Natural killer cell (primary cell): ENCODE measurements around the gene VGLL4. TPM values are rescaled to one million over a fixed set of nuclear protein-coding genes. Genes with fewer than 3 reads are reported as not detected.

Experiments used
- ATAC-seq, 3 donors: fragments of 150-1000 bp in 2 of 3; fragments of 200-7000 bp in 1 of 3; cut with Tn5 transposase; 1 replicate in 1 of 3; 2 replicates in 2 of 3; pipeline ENCODE4 v1.10.0; 2021; ENCODE audit warnings: mild to moderate bottlenecking in 2 of 3, moderate library complexity in 2 of 3
- DNase-seq, 2 donors: peaks; one replicate each; pipeline versions ENCODE4 v3.0.0 to v3.0.0-alpha.2; 2013 to 2021; ENCODE audit warnings: mixed read lengths in 1 of 2
- H3K27ac ChIP-seq: one replicate; pipeline ENCODE4 v1.5.1; 2013; ENCODE audit warnings: mild to moderate bottlenecking, low read length
- H3K27me3 ChIP-seq: one replicate; pipeline ENCODE4 v1.6.1; 2013; ENCODE audit warnings: low read length; ENCODE audit not compliant: control insufficient read depth, insufficient read depth
- H3K36me3 ChIP-seq: one replicate; pipeline ENCODE4 v1.6.1; 2013; ENCODE audit warnings: low read length; ENCODE audit not compliant: control insufficient read depth, insufficient read depth
- H3K4me1 ChIP-seq: one replicate; pipeline ENCODE4 v1.6.1; 2013; ENCODE audit warnings: low read length; ENCODE audit not compliant: control insufficient read depth, insufficient read depth
- H3K4me3 ChIP-seq: one replicate; pipeline ENCODE4 v1.5.1; 2013; ENCODE audit warnings: low read length
- H3K9me3 ChIP-seq: one replicate; pipeline ENCODE4 v1.6.1; 2013; ENCODE audit warnings: low read length; ENCODE audit not compliant: control insufficient read depth, insufficient read depth
- H3K27ac Mint-ChIP-seq, 2 donors: one replicate each; pipeline ENCODE4 v1.8.0; 2022; ENCODE audit warnings: mild to moderate bottlenecking in 2 of 2, mixed read lengths in 2 of 2, moderate library complexity in 1 of 2
- H3K27me3 Mint-ChIP-seq, 2 donors: one replicate each; pipeline ENCODE4 v1.8.0; 2022; ENCODE audit warnings: low read depth in 2 of 2, mixed read lengths in 2 of 2
- H3K36me3 Mint-ChIP-seq: one replicate; pipeline ENCODE4 v1.8.0; 2022; ENCODE audit warnings: mixed read lengths
- H3K4me1 Mint-ChIP-seq, 2 donors: one replicate each; pipeline ENCODE4 v1.8.0; 2022; ENCODE audit warnings: mixed read lengths in 2 of 2
- H3K4me3 Mint-ChIP-seq: one replicate; pipeline ENCODE4 v1.8.0; 2022; ENCODE audit warnings: mild to moderate bottlenecking, moderate library complexity, mixed read lengths
- H3K9me3 Mint-ChIP-seq, 2 donors: one replicate each; pipeline ENCODE4 v1.8.0; 2022; ENCODE audit warnings: mixed read lengths in 2 of 2
- WGBS: methylation state at CpG from one replicate; pipeline ENCODE4 v1.1.7; 2013; ENCODE audit warnings: missing lambda C conversion rate; ENCODE audit not compliant: insufficient coverage; 5-methylcytosine and 5-hydroxymethylcytosine counted together
- intact Hi-C: fragments of 100-400 bp; cut with micrococcal nuclease; formaldehyde crosslinking; loops from one replicate; pipeline ENCODE4 v1.14.2; 2022
- total RNA-seq, 4 donors: library from RNA; stranded (reverse); fragments of 120-200 nt in 1 of 4; gene quantifications; one replicate each; pipeline versions ENCODE4 v1.2.3 to v1.2.4, GENCODE V29; 2013 to 2022
- TF ChIP-seq, protein P1 (sequence below): fragments of 200-600 bp; IDR thresholded peaks from one replicate; pipeline ENCODE4 v1.8.0; 2022; ENCODE audit warnings: antibody characterized with exemption

VGLL4 gene
- total RNA-seq, 3 donors from 2014 or later (not counting 1 experiment from before 2014, with no cell fraction given) = 29.5 to 42.8 (median 34.6) TPM

GRCh38 chr3:11679964-11680363, 36.2 kb upstream of the VGLL4 start:
- DNase-seq (no peak), ATAC-seq (peak in 1 of 3 donors; percentile 39)
- 89% methylated on average over 5 of the region's 5 CpGs for WGBS
- no peaks in the 10 kb centered on the region for H3K9me3 ChIP-seq
- TF ChIP-seq, protein P1, sequence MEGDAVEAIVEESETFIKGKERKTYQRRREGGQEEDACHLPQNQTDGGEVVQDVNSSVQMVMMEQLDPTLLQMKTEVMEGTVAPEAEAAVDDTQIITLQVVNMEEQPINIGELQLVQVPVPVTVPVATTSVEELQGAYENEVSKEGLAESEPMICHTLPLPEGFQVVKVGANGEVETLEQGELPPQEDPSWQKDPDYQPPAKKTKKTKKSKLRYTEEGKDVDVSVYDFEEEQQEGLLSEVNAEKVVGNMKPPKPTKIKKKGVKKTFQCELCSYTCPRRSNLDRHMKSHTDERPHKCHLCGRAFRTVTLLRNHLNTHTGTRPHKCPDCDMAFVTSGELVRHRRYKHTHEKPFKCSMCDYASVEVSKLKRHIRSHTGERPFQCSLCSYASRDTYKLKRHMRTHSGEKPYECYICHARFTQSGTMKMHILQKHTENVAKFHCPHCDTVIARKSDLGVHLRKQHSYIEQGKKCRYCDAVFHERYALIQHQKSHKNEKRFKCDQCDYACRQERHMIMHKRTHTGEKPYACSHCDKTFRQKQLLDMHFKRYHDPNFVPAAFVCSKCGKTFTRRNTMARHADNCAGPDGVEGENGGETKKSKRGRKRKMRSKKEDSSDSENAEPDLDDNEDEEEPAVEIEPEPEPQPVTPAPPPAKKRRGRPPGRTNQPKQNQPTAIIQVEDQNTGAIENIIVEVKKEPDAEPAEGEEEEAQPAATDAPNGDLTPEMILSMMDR = no peak
- H3K27me3 ChIP-seq = no peaks in the 10 kb centered on the region
- H3K4me1 ChIP-seq = no peaks in the 10 kb centered on the region
- no peaks in the 10 kb centered on the region for H3K36me3 Mint-ChIP-seq
- no peak overlapping the region for H3K4me3 ChIP-seq
- H3K27ac Mint-ChIP-seq = no peak overlapping the region
- no peaks in the 10 kb centered on the region for H3K36me3 ChIP-seq
- no peak overlapping the region for H3K27ac ChIP-seq
- H3K9me3 Mint-ChIP-seq = no peaks in the 10 kb centered on the region
- intact Hi-C loops = no loop called here
- H3K27me3 Mint-ChIP-seq = no peaks in the 10 kb centered on the region
- no peaks in the 10 kb centered on the region for H3K4me1 Mint-ChIP-seq
- H3K4me3 Mint-ChIP-seq = no peak overlapping the region

DNA sequence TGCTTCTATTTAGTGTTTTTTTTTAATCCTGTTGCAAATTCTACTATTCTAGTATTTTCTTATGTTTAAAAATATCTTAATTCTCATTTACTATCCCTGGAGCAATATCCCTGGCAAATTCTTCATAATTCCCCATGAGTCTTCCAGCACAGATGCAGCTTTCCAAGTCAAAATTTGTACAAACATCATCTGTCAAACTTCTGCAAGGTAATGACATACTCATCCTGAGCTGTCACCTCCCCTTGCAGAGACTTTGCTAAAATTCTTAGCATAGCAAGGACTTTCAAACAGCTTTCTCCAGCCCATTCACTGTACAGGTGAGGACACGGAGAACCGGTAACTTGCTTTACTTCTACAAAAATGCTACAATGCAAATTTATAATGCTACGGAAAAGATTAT, 28.6 kb upstream of the VGLL4 start:
- no peaks in the 10 kb centered on the region for H3K9me3 Mint-ChIP-seq
- H3K36me3 ChIP-seq = no peaks in the 10 kb centered on the region
- DNase-seq (no peak), ATAC-seq (no peak)
- 82% methylated on average over 3 of the region's 3 CpGs for WGBS
- no peaks in the 10 kb centered on the region for H3K4me1 Mint-ChIP-seq
- H3K4me3 Mint-ChIP-seq = no peak overlapping the region
- no peaks in the 10 kb centered on the region for H3K27me3 ChIP-seq
- intact Hi-C loops = no loop called here
- TF ChIP-seq, protein P1 = no peak
- H3K27ac ChIP-seq = no peak overlapping the region
- H3K36me3 Mint-ChIP-seq = no peaks in the 10 kb centered on the region
- H3K4me1 ChIP-seq = no peaks in the 10 kb centered on the region
- H3K27me3 Mint-ChIP-seq = peaks cover 0 to 13% of the 10 kb centered on the region in 2 donors
- H3K27ac Mint-ChIP-seq = no peak overlapping the region
- no peaks in the 10 kb centered on the region for H3K9me3 ChIP-seq
- H3K4me3 ChIP-seq = no peak overlapping the region

GRCh38 chr3:11671648-11672100, 28.0 kb upstream of the VGLL4 start:
- Histone ChIP-seq H3K4me1 (no peaks in the 10 kb centered on the region), H3K9me3 (no peaks in the 10 kb centered on the region), H3K27me3 (no peaks in the 10 kb centered on the region), H3K4me3 (no peak overlapping the region), H3K36me3 (no peaks in the 10 kb centered on the region), H3K27ac (no peak overlapping the region)
- WGBS = 49% methylated on average over 4 of the region's 4 CpGs
- H3K4me1 Mint-ChIP-seq = no peaks in the 10 kb centered on the region
- intact Hi-C loops = no loop called here
- H3K9me3 Mint-ChIP-seq = no peaks in the 10 kb centered on the region
- H3K27ac Mint-ChIP-seq = no peak overlapping the region
- DNase-seq (no peak), ATAC-seq (no peak)
- H3K36me3 Mint-ChIP-seq = no peaks in the 10 kb centered on the region
- TF ChIP-seq, protein P1 = no peak
- no peak overlapping the region for H3K4me3 Mint-ChIP-seq
- peaks cover 0 to 13% of the 10 kb centered on the region in 2 donors for H3K27me3 Mint-ChIP-seq
